GM18526 (cell line): ENCODE results near the gene INCA1.

Source experiments
- POLR2A ChIP-seq: IDR thresholded peaks from 3 replicates; pipeline ENCODE4 v1.6.1; 2011; ENCODE audit not compliant: insufficient read length; ENCODE audit errors: extremely low read depth

Gene INCA1

GRCh38 chr17:4997302-4998026 lies at the start of gene INCA1, which contains the start of gene KIF1C:
TSS of gene INCA1 (minus strand) at chr17:4997522. CDS start at chr17:4994437, 3,085 bp downstream.
TSS of gene KIF1C (plus strand) at chr17:4997950. CDS start at chr17:5000247, 2,297 bp downstream.
- peak; percentile 60 for TF ChIP-seq POLR2A

- no peak for TF ChIP-seq POLR2A
Observed at GRCh38 chr17:5045496-5045895, 48.2 kb upstream of the INCA1 start.

- TF ChIP-seq POLR2A = no peak
Observed at GRCh38 chr17:5044630-5045029, 47.3 kb upstream of the INCA1 start.

- TF ChIP-seq POLR2A = no peak
Observed at GRCh38 chr17:5043524-5043923, 46.2 kb upstream of the INCA1 start.

GRCh38 chr17:5042157-5043022 lies 45.1 kb upstream of the INCA1 start:
- TF ChIP-seq POLR2A = no peak

- no peak for TF ChIP-seq POLR2A
Observed at GRCh38 chr17:5035315-5035714, 38.0 kb upstream of the INCA1 start, which contains the start of gene SLC52A1. TSS of gene SLC52A1 (minus strand) at chr17:5035426. CDS start at chr17:5034606, 820 bp downstream.

GRCh38 chr17:5034651-5035050 lies 37.3 kb upstream of the INCA1 start:
- TF ChIP-seq POLR2A = no peak

GRCh38 chr17:5034063-5034462 lies 36.7 kb upstream of the INCA1 start:
- TF ChIP-seq POLR2A = no peak

- no peak for TF ChIP-seq POLR2A
Observed at GRCh38 chr17:5033352-5034015, 36.2 kb upstream of the INCA1 start.

- TF ChIP-seq POLR2A = no peak
Observed at GRCh38 chr17:5032865-5033264, 35.5 kb upstream of the INCA1 start.

GRCh38 chr17:5031365-5032082 lies 34.2 kb upstream of the INCA1 start:
- TF ChIP-seq POLR2A = peak; percentile 19

- no peak for TF ChIP-seq POLR2A
Observed at GRCh38 chr17:5027916-5028315, 30.6 kb upstream of the INCA1 start.

- TF ChIP-seq POLR2A = no peak
Observed at GRCh38 chr17:5027299-5027698, 30.0 kb upstream of the INCA1 start.

- TF ChIP-seq POLR2A = no peak
Observed at GRCh38 chr17:5024604-5025003, 27.3 kb upstream of the INCA1 start.
